Mesenchymal stem cell (in vitro differentiated cells and primary cell): ENCODE results near the gene S100A10.

Experiments
- DNase-seq: peaks from one replicate; pipeline ENCODE4 v3.0.0-alpha.2; 2013
- H2AFZ ChIP-seq: one replicate; pipeline ENCODE4 v1.6.1; 2013; ENCODE audit warnings: low read depth, mild to moderate bottlenecking, control low read depth, inconsistent platforms, low read length, moderate library complexity
- H2AK5ac ChIP-seq: 2 replicates; pipeline ENCODE4 v1.6.1; 2013; ENCODE audit warnings: low read length, moderate library complexity, mild to moderate bottlenecking, inconsistent platforms; ENCODE audit not compliant: severe bottlenecking
- H2BK120ac ChIP-seq: one replicate; pipeline ENCODE4 v1.6.1; 2013; ENCODE audit warnings: low read depth, mild to moderate bottlenecking, inconsistent platforms, low read length, moderate library complexity
- H2BK12ac ChIP-seq, 2 experiments: one replicate each; pipeline ENCODE4 v1.6.1; 2013; ENCODE audit warnings: inconsistent platforms in 2 of 2, low read length in 2 of 2, mild to moderate bottlenecking in 2 of 2, moderate library complexity in 2 of 2, control low read depth in 1 of 2
- H2BK15ac ChIP-seq: one replicate; pipeline ENCODE4 v1.6.1; 2013; ENCODE audit warnings: mild to moderate bottlenecking, low read depth, inconsistent platforms; ENCODE audit not compliant: poor library complexity, severe bottlenecking
- H2BK5ac ChIP-seq: 2 replicates; pipeline ENCODE4 v1.6.1; 2013; ENCODE audit warnings: low read depth, mild to moderate bottlenecking, low read length, control low read depth, inconsistent platforms; ENCODE audit not compliant: poor library complexity, severe bottlenecking
- H3K14ac ChIP-seq, 2 experiments: one replicate each; pipeline ENCODE4 v1.6.1; 2013; ENCODE audit warnings: inconsistent platforms in 2 of 2, low read length in 2 of 2, control low read depth in 1 of 2, mild to moderate bottlenecking in 1 of 2, moderate library complexity in 1 of 2
- H3K18ac ChIP-seq, 2 experiments: one replicate each; pipeline ENCODE4 v1.6.1; 2013; ENCODE audit warnings: inconsistent platforms in 2 of 2, low read length in 2 of 2, control low read depth in 1 of 2, low read depth in 1 of 2, mild to moderate bottlenecking in 1 of 2
- H3K23ac ChIP-seq, 2 experiments: one replicate each; pipeline ENCODE4 v1.6.1; 2013; ENCODE audit warnings: inconsistent platforms in 2 of 2, low read length in 2 of 2, mild to moderate bottlenecking in 2 of 2, moderate library complexity in 2 of 2, control low read depth in 1 of 2
- H3K27ac ChIP-seq: 2 replicates; pipeline ENCODE4 v1.5.1; 2013; ENCODE audit warnings: mild to moderate bottlenecking, moderate library complexity, low read length, control low read depth, inconsistent platforms; ENCODE audit not compliant: poor library complexity, severe bottlenecking
- H3K27me3 ChIP-seq, 2 experiments: 2 replicates each; pipeline versions ENCODE4 v1.6.1 to v1.7.0; 2013; ENCODE audit warnings: low read length in 2 of 2, mild to moderate bottlenecking in 2 of 2, moderate library complexity in 2 of 2, control low read depth in 1 of 2, inconsistent platforms in 1 of 2; ENCODE audit not compliant: control insufficient read depth in 1 of 2, insufficient read depth in 1 of 2
- H3K36me3 ChIP-seq, 2 experiments: 2 replicates each; pipeline versions ENCODE4 v1.6.1 to v1.7.0; 2013; ENCODE audit warnings: low read length in 2 of 2, control low read depth in 1 of 2, inconsistent platforms in 1 of 2, low read depth in 1 of 2, mild to moderate bottlenecking in 1 of 2; ENCODE audit not compliant: insufficient read depth in 2 of 2, control insufficient read depth in 1 of 2
- H3K4ac ChIP-seq, 2 experiments: one replicate each; pipeline ENCODE4 v1.6.1; 2013; ENCODE audit warnings: inconsistent platforms in 2 of 2, low read length in 2 of 2, mild to moderate bottlenecking in 2 of 2, moderate library complexity in 2 of 2, control low read depth in 1 of 2, low read depth in 1 of 2
- H3K4me1 ChIP-seq: 2 replicates; pipeline ENCODE4 v1.6.1; 2013; ENCODE audit warnings: low read depth, low read length, control low read depth; ENCODE audit not compliant: control insufficient read depth, insufficient read depth
- H3K4me2 ChIP-seq: 2 replicates; pipeline ENCODE4 v1.6.1; 2013; ENCODE audit warnings: low read length, mild to moderate bottlenecking, inconsistent platforms; ENCODE audit not compliant: poor library complexity, severe bottlenecking
- H3K4me3 ChIP-seq, 2 experiments: 2 replicates each; pipeline versions ENCODE4 v1.5.1 to v1.7.0; 2013; ENCODE audit warnings: low read length in 2 of 2, mild to moderate bottlenecking in 2 of 2, control low read depth in 1 of 2, low read depth in 1 of 2; ENCODE audit not compliant: insufficient read depth in 1 of 2
- H3K79me1 ChIP-seq: replicated peaks from 2 replicates; pipeline ENCODE4 v1.6.1; 2013; ENCODE audit warnings: mild to moderate bottlenecking, control low read depth, low read length, inconsistent platforms; ENCODE audit not compliant: poor library complexity, severe bottlenecking
- H3K9ac ChIP-seq: 2 replicates; pipeline ENCODE4 v1.7.0; 2013; ENCODE audit warnings: mild to moderate bottlenecking, low read length, moderate library complexity
- H3K9me3 ChIP-seq: 2 replicates; pipeline ENCODE4 v1.7.0; 2013; ENCODE audit warnings: mild to moderate bottlenecking, low read length; ENCODE audit not compliant: control insufficient read depth
- H4K8ac ChIP-seq: one replicate; pipeline ENCODE4 v1.6.1; 2013; ENCODE audit warnings: inconsistent platforms, mild to moderate bottlenecking, low read length, moderate library complexity
- H4K91ac ChIP-seq: one replicate; pipeline ENCODE4 v1.6.1; 2013; ENCODE audit warnings: mild to moderate bottlenecking, low read length, inconsistent platforms
- WGBS: methylation state at CpG from one replicate; pipeline ENCODE4 v1.1.7; 2013; ENCODE audit warnings: mixed read lengths; 5-methylcytosine and 5-hydroxymethylcytosine counted together

The S100A10 gene

GRCh38 chr1:151968791-151969399 is 24.8 kb downstream of the S100A10 start:
- no peaks in the 10 kb centered on the region for H3K27me3 ChIP-seq
- no peak overlapping the region for H2BK12ac ChIP-seq
- no peak overlapping the region for H3K4me2 ChIP-seq
- no peak overlapping the region for H2BK120ac ChIP-seq
- H3K18ac ChIP-seq: no peak overlapping the region
- no peak for DNase-seq
- H2BK15ac ChIP-seq: no peak overlapping the region
- no peak overlapping the region for H2AFZ ChIP-seq
- H3K36me3 ChIP-seq: no peaks in the 10 kb centered on the region
- peaks cover 10% of the 10 kb centered on the region for H3K4me1 ChIP-seq
- peaks cover 5% of the 10 kb centered on the region for H3K79me1 ChIP-seq
- H3K4ac ChIP-seq: no peak overlapping the region
- 67% methylated on average over 3 of the region's 3 CpGs for WGBS
- no peak overlapping the region for H4K8ac ChIP-seq
- no peak overlapping the region for H3K23ac ChIP-seq
- no peak overlapping the region for H2AK5ac ChIP-seq
- peak overlapping the region; percentile 31 for H3K9ac ChIP-seq
- no peak overlapping the region for H2BK5ac ChIP-seq
- H3K14ac ChIP-seq: no peak overlapping the region
- no peak overlapping the region for H4K91ac ChIP-seq
- H3K27ac ChIP-seq: no peak overlapping the region
- no peak overlapping the region for H3K4me3 ChIP-seq
- H3K9me3 ChIP-seq: no peaks in the 10 kb centered on the region

- H3K4ac ChIP-seq: no peak overlapping the region
- no peak overlapping the region for H2BK120ac ChIP-seq
- WGBS: 47% methylated on average over 4 of the region's 4 CpGs
- no peaks in the 10 kb centered on the region for H3K9me3 ChIP-seq
- peak overlapping the region; percentile 87 for H2AK5ac ChIP-seq
- no peak overlapping the region for H2AFZ ChIP-seq
- no peak overlapping the region for H3K9ac ChIP-seq
- no peak overlapping the region for H2BK5ac ChIP-seq
- no peak overlapping the region for H2BK15ac ChIP-seq
- no peaks in the 10 kb centered on the region for H3K27me3 ChIP-seq
- H4K8ac ChIP-seq: no peak overlapping the region
- no peak overlapping the region for H3K18ac ChIP-seq
- peak; percentile 57 for DNase-seq
- no peak overlapping the region for H3K23ac ChIP-seq
- H3K36me3 ChIP-seq: no peaks in the 10 kb centered on the region
- H4K91ac ChIP-seq: no peak overlapping the region
- no peak overlapping the region for H3K27ac ChIP-seq
- H3K4me2 ChIP-seq: no peak overlapping the region
- peaks cover 5% of the 10 kb centered on the region for H3K79me1 ChIP-seq
- H3K14ac ChIP-seq: no peak overlapping the region
- no peak overlapping the region for H2BK12ac ChIP-seq
- H3K4me3 ChIP-seq: no peak overlapping the region
- H3K4me1 ChIP-seq: peaks cover 7% of the 10 kb centered on the region
Observed at GRCh38 chr1:151968058-151968457, 25.6 kb downstream of the S100A10 start.

GRCh38 chr1:151967091-151967490 is 26.6 kb downstream of the S100A10 start:
- Histone ChIP-seq H3K23ac (no peak overlapping the region), H2AFZ (no peak overlapping the region), H2BK12ac (no peak overlapping the region), H3K4me2 (no peak overlapping the region), H3K4me3 (no peak overlapping the region), H3K79me1 (peaks cover 5% of the 10 kb centered on the region), H4K91ac (no peak overlapping the region), H3K27me3 (no peaks in the 10 kb centered on the region), H2BK5ac (no peak overlapping the region), H3K36me3 (no peaks in the 10 kb centered on the region), H3K9ac (peak overlapping the region; percentile 48), H3K14ac (no peak overlapping the region), H3K9me3 (no peaks in the 10 kb centered on the region), H2AK5ac (no peak overlapping the region), H4K8ac (no peak overlapping the region), H3K18ac (no peak overlapping the region), H2BK15ac (no peak overlapping the region), H2BK120ac (no peak overlapping the region), H3K4ac (no peak overlapping the region), H3K4me1 (peaks cover 7% of the 10 kb centered on the region), H3K27ac (no peak overlapping the region)
- DNase-seq: no peak
- WGBS: 83% methylated on average over 1 of the region's 1 CpG

GRCh38 chr1:151966061-151966460 is 27.6 kb downstream of the S100A10 start:
- H3K4me3 ChIP-seq: no peak overlapping the region
- H3K14ac ChIP-seq: no peak overlapping the region
- no peaks in the 10 kb centered on the region for H3K9me3 ChIP-seq
- H3K4ac ChIP-seq: no peak overlapping the region
- no peak overlapping the region for H3K18ac ChIP-seq
- no peak overlapping the region for H3K4me2 ChIP-seq
- H3K23ac ChIP-seq: no peak overlapping the region
- H2AK5ac ChIP-seq: no peak overlapping the region
- no peaks in the 10 kb centered on the region for H3K36me3 ChIP-seq
- H2BK15ac ChIP-seq: no peak overlapping the region
- DNase-seq: no peak
- no peak overlapping the region for H4K91ac ChIP-seq
- peak overlapping the region; percentile 37 for H3K9ac ChIP-seq
- H2BK5ac ChIP-seq: no peak overlapping the region
- no peak overlapping the region for H3K27ac ChIP-seq
- peaks cover 5% of the 10 kb centered on the region for H3K79me1 ChIP-seq
- H3K27me3 ChIP-seq: no peaks in the 10 kb centered on the region
- H2BK120ac ChIP-seq: no peak overlapping the region
- no peak overlapping the region for H4K8ac ChIP-seq
- no peak overlapping the region for H2AFZ ChIP-seq
- peaks cover 7% of the 10 kb centered on the region for H3K4me1 ChIP-seq
- no peak overlapping the region for H2BK12ac ChIP-seq
